HUES64 (cell line): Measurements from ENCODE around the gene TRPC1.

Experiments used
- H3K27ac ChIP-seq: 2 replicates; pipeline ENCODE4 v1.7.0; 2013; ENCODE audit warnings: low read depth, low read length, inconsistent platforms
- H3K27me3 ChIP-seq: 2 replicates; pipeline ENCODE4 v1.6.1; 2013; ENCODE audit warnings: mild to moderate bottlenecking, low read length; ENCODE audit not compliant: insufficient read depth
- H3K36me3 ChIP-seq: 2 replicates; pipeline ENCODE4 v1.6.1; 2013; ENCODE audit warnings: mild to moderate bottlenecking, low read length; ENCODE audit not compliant: insufficient read depth
- H3K4me1 ChIP-seq: 2 replicates; pipeline ENCODE4 v1.6.1; 2013; ENCODE audit warnings: mild to moderate bottlenecking, low read length, moderate library complexity; ENCODE audit not compliant: insufficient read depth
- H3K4me3 ChIP-seq: 2 replicates; pipeline ENCODE4 v1.5.1; 2013; ENCODE audit warnings: mild to moderate bottlenecking, low read length, moderate library complexity
- H3K9ac ChIP-seq: 2 replicates; pipeline ENCODE4 v1.6.1; 2013; ENCODE audit warnings: mild to moderate bottlenecking, low read depth, low read length
- H3K9me3 ChIP-seq: 2 replicates; pipeline ENCODE4 v1.6.1; 2013; ENCODE audit warnings: low read depth, low read length; ENCODE audit not compliant: insufficient read depth
- WGBS: fragments of 150-250, 120-280 bp; methylation state at CpG from one replicate; pipeline ENCODE4 v1.1.7; 2013; ENCODE audit warnings: missing lambda C conversion rate; 5-methylcytosine and 5-hydroxymethylcytosine counted together

Gene TRPC1

DNA sequence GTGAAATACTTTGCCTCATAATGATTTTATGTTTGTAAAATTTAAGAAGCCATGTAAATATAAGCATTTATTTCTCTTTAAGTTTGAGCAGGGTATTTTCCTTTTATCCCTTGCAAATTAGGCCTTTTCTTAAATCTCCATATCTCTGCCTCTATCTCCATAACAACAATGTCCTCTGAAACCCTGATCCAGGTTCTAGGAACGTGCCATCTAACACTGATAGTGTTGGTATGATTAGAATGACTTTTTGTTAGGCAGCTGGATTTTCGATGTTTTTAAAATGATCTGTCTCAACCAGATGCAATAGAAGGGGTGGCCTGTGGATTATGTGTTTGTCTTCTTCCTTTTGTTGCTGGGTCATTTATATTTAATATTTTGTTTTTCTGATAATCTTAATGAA lies 77.9 kb downstream of the TRPC1 start:
- H3K4me3 ChIP-seq = no peak overlapping the region
- 79% methylated on average over 2 of the region's 2 CpGs for WGBS
- peaks cover 4% of the 10 kb centered on the region; the same call in 1 of the 2 replicates for H3K4me1 ChIP-seq
- no peaks in the 10 kb centered on the region for H3K27me3 ChIP-seq
- no peak overlapping the region for H3K9ac ChIP-seq
- peaks cover 24% of the 10 kb centered on the region for H3K36me3 ChIP-seq
- no peaks in the 10 kb centered on the region for H3K9me3 ChIP-seq
- H3K27ac ChIP-seq = no peak overlapping the region

DNA sequence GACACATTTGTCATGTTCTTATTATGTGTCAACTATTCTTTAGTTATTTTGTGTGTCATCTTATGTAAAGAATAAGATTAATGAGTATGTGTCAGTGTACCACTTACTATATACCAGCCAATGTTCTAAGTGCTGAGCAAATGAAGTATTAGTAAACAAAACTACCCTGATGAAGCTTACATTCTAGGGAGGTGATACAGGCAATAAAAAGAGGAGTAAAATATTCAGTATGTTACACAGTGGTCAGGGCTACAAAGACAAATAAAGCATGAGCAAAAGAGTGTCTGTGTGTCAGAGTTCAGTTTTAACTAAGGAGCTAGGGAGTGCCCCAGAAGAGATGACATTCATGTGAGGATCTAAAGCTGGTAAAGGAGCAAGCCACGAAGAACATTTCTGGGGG lies 79.1 kb downstream of the TRPC1 start:
- H3K4me3 ChIP-seq = no peak overlapping the region
- no peak overlapping the region for H3K9ac ChIP-seq
- no peak overlapping the region for H3K27ac ChIP-seq
- 78% methylated on average over 1 of the region's 1 CpG for WGBS
- H3K27me3 ChIP-seq = no peaks in the 10 kb centered on the region
- H3K36me3 ChIP-seq = peaks cover 24% of the 10 kb centered on the region
- H3K4me1 ChIP-seq = peaks cover 4% of the 10 kb centered on the region; the same call in 1 of the 2 replicates
- no peaks in the 10 kb centered on the region for H3K9me3 ChIP-seq

DNA sequence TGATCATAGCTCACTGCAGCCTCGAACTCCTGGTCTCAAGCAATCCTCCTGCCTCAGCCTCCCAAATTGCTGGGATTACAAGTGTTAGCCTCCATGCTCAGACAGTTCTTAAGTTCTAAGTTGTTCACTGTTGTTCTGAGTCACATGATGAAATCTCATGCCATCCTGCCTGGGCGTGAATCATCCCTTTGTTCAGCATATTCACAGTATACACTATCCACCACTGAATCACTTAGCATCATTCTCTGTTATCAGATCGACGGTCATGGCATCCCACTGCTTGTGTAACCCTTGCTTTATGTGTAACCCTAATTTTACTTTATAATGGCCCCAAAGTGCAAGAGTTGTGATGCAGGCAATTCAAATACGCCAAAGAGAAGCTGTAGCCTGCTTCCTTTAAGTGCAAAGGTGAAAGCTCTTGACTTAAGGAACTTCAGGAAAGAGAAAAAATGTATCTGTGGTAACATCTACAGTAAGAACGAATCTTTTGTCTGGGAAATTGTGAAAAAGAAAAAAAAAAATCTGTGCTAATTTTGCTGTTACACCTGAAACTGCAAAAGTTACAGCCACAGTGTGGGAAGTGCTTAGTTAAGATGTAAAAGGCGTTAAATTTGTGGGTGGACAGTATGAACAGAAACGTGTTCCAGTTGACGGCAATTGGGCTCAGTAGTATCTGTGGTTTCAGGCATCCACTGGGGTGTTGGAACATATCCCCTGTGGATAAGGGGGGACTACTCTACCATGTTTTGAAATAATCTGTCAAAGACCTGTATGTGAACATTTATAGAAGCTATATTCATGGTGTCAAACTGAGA lies 84.5 kb downstream of the TRPC1 start:
- Histone ChIP-seq H3K36me3 (peaks cover 24% of the 10 kb centered on the region), H3K27me3 (no peaks in the 10 kb centered on the region), H3K9me3 (no peaks in the 10 kb centered on the region), H3K4me3 (no peak overlapping the region), H3K9ac (no peak overlapping the region), H3K4me1 (no peaks in the 10 kb centered on the region), H3K27ac (no peak overlapping the region)
- WGBS = 93% methylated on average over 9 of the region's 9 CpGs

DNA sequence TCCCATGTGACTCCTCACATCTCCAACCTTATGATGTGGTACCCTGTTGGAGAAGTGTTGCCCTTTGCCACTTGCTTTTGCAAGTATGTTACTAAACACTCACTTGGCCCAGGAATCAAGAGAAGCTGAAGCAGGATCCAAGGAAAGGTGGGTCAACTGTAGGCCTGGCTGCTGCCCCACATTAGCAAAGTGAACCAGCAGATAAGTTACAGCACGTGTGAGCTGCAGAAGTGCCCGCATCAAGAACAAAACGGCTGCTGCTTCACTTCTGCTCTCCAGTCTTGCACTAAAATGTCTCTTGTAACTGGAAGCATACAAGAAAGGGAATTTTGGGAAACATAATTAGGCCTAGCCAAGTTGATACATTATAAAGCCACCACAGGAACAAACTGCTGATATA lies 85.4 kb downstream of the TRPC1 start:
- Histone ChIP-seq H3K9ac (no peak overlapping the region), H3K4me1 (no peaks in the 10 kb centered on the region), H3K36me3 (peaks cover 20% of the 10 kb centered on the region), H3K4me3 (no peak overlapping the region), H3K9me3 (no peaks in the 10 kb centered on the region), H3K27ac (no peak overlapping the region), H3K27me3 (no peaks in the 10 kb centered on the region)
- WGBS = 92% methylated on average over 3 of the region's 3 CpGs

DNA sequence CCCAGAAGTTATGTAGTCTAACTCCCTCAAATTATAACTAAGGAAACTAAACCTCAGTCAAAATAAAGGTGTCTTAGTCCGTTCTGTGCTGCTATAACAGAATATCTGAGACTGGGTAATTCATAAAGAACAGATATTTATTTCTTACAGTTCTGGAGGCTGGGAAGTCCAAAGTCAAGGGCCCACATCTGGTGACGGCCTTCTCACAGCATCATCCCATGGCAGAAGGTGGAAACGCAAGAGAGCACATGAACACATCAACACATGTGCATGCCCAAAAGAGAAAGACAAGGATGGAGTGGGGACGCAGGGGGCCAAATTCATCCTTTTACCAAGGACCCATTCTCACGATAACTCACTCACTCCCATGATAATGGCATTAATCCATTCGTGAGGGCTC lies 92.0 kb downstream of the TRPC1 start:
- H3K4me1 ChIP-seq = no peaks in the 10 kb centered on the region
- H3K27ac ChIP-seq = no peak overlapping the region
- H3K4me3 ChIP-seq = no peak overlapping the region
- 92% methylated on average over 5 of the region's 6 CpGs for WGBS
- H3K9ac ChIP-seq = no peak overlapping the region
- H3K36me3 ChIP-seq = no peaks in the 10 kb centered on the region
- H3K27me3 ChIP-seq = no peaks in the 10 kb centered on the region
- H3K9me3 ChIP-seq = no peaks in the 10 kb centered on the region

DNA sequence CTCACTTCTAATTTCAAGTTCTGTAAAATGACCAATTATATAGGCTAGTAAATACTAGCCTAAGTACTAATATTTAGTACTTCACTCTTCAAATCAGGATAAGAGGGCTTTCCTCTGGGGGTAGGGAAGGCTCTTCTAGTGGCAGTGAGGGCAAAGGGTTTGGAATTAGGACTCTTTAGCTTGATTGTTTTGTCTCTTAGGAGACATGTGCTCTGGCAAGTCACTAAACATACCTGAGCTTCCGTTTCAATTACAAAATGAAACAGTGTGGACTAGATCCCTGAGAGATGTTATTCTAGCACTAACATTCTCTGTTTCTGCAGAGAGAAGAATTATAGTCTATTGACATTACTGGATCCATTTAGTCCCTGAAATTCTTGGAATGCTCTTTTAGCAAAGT lies 93.5 kb downstream of the TRPC1 start:
- Histone ChIP-seq H3K9ac (no peak overlapping the region), H3K27me3 (no peaks in the 10 kb centered on the region), H3K4me3 (no peak overlapping the region), H3K27ac (no peak overlapping the region), H3K4me1 (no peaks in the 10 kb centered on the region), H3K9me3 (no peaks in the 10 kb centered on the region), H3K36me3 (no peaks in the 10 kb centered on the region)
- 92% methylated on average over 1 of the region's 1 CpG for WGBS

DNA sequence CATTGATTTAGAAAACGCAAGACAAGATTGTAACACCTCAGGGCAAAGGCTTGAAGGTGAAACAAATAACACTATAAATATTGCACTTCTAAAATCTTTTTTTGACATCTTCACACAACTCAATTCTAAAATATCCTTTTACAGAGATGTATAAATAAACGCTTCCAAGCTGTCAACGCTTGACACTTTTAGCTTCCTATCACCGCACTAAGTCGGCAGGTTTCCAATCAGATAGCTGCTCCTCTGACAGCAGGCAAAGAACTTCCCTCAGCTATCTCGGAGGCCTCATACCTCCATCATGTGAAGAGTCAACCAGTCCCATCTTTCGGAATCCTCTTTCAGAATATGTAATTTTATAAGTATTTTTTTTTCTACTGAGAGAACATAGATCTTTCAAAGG lies 94.1 kb downstream of the TRPC1 start:
- 97% methylated on average over 6 of the region's 7 CpGs for WGBS
- H3K4me1 ChIP-seq = no peaks in the 10 kb centered on the region
- no peaks in the 10 kb centered on the region for H3K27me3 ChIP-seq

DNA sequence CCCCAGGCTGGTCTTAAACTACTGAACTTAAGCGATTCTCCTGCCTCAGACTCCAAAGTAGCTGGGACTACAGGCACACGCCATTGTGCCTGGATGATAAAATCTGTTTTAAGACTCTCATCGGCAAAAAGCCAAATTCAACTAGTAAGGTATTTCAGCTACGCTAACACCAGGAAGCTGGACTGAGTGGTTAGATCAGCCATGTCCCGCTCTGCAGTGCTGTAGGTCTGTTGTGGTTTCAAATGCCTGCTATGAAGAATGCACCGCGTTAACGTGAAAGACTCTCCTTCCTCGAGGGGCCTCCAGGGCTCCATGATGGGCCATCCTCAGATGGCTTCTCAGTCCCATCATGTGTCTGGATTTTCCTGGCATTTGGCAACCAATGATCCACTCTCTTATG lies 94.8 kb downstream of the TRPC1 start:
- H3K9me3 ChIP-seq = no peaks in the 10 kb centered on the region
- H3K4me1 ChIP-seq = no peaks in the 10 kb centered on the region
- H3K36me3 ChIP-seq = no peaks in the 10 kb centered on the region
- WGBS = 95% methylated on average over 9 of the region's 9 CpGs
- no peak overlapping the region for H3K4me3 ChIP-seq
- no peak overlapping the region for H3K27ac ChIP-seq
- H3K27me3 ChIP-seq = no peaks in the 10 kb centered on the region
- H3K9ac ChIP-seq = no peak overlapping the region

More for the DNA sequence above, 94.1 kb downstream of the TRPC1 start:
- Histone ChIP-seq H3K36me3 (no peaks in the 10 kb centered on the region), H3K9ac (no peak overlapping the region), H3K9me3 (no peaks in the 10 kb centered on the region), H3K4me3 (no peak overlapping the region), H3K27ac (no peak overlapping the region)

DNA sequence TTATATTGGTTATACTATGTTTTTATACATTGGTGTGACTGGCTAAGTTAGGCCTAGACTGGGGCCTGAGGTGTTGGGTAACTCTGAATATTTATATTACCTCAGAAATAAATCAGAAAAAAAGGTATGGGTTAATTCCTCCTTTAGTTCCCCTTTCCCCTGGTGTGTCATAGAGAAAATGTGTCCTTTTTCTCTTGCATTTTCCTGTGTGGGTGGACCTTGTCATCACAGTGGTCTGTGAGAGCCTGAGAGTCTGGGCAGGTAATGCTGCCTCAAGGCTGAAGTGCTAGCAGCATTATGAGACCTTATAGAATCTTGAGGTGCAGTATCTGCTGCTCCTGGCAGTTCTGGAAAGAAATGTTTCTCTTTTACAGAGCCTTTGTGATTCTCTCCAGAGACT lies 95.3 kb downstream of the TRPC1 start:
- Histone ChIP-seq H3K4me3 (no peak overlapping the region), H3K27me3 (no peaks in the 10 kb centered on the region), H3K36me3 (no peaks in the 10 kb centered on the region), H3K9me3 (no peaks in the 10 kb centered on the region), H3K27ac (no peak overlapping the region), H3K4me1 (no peaks in the 10 kb centered on the region), H3K9ac (no peak overlapping the region)

DNA sequence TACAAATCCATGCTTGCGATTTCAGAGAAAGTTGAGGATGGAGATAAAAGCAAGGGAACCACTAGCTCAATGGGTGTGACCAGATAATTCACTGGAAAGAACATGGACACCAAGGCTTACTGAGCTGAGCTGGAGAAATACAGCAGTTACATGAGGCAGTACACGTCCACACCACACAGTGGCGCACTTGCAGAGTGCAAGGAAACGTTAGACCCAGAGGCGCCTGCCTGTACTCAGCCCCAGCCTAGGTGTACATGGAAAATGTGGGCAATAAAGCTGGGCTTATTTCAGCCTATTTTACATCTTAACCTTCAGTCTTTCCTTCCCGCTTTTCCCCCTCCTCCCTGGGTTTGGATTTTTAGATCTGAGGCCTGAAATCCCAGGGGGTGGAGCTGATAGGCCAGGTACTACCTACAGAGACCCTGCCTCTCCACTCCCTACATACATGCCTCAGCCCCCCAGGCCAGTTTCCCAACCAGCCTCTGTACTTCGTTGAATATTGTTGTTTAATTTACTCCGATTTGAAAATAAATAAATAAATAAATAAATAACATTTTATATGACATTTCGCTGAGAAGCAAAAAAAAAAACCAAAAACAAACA lies 105.0 kb downstream of the TRPC1 start:
- no peaks in the 10 kb centered on the region for H3K4me1 ChIP-seq
- WGBS = 22% methylated on average over 7 of the region's 9 CpGs
- no peak overlapping the region for H3K27ac ChIP-seq
- H3K27me3 ChIP-seq = no peaks in the 10 kb centered on the region
- no peaks in the 10 kb centered on the region for H3K36me3 ChIP-seq
- H3K4me3 ChIP-seq = no peak overlapping the region
- H3K9me3 ChIP-seq = no peaks in the 10 kb centered on the region
- no peak overlapping the region for H3K9ac ChIP-seq

DNA sequence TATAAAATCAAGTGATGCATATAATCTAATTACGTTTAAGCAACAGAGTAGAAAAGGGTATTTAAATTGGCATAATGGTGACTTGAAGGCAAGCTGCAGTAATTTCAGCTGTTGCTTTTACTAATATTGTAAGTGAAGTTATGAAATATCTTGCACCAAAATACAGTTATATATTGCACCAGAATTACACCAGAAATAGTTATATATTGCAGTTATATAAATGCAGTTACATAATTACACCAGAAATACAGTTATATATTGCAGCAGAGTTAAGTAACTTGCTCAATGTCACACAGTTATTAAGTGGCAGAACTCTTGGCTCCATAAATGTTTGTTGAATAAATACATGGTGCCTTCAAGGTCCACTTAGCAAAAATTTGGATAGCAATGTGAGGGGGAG lies 113.7 kb downstream of the TRPC1 start:
- Histone ChIP-seq H3K27me3 (no peaks in the 10 kb centered on the region), H3K27ac (no peak overlapping the region), H3K9me3 (no peaks in the 10 kb centered on the region), H3K4me1 (no peaks in the 10 kb centered on the region), H3K9ac (no peak overlapping the region), H3K4me3 (no peak overlapping the region), H3K36me3 (no peaks in the 10 kb centered on the region)
- WGBS = 83% methylated on average over 1 of the region's 1 CpG
